GM12865 (cell line): ENCODE measurements around the gene KRTAP10-9.
"Not testable (repeated sequence)": the region's sequence is repeated elsewhere in the genome, so short reads cannot be mapped to it uniquely, and the experiment has no call there.

Experiments
- DNase-seq: peaks from one replicate; pipeline ENCODE4 v3.0.0; 2010; ENCODE audit warnings: low read depth
- H3K4me3 ChIP-seq: 2 replicates; pipeline ENCODE4 v1.5.1; 2011; ENCODE audit warnings: mild to moderate bottlenecking, low read depth, low read length, control low read depth
- CTCF ChIP-seq: IDR thresholded peaks from 2 replicates; pipeline ENCODE4 v1.5.1; 2011; ENCODE audit warnings: low read length, control low read depth, low read depth, inconsistent platforms; ENCODE audit not compliant: insufficient read depth; ENCODE audit errors: missing control alignments

KRTAP10-9 gene

GRCh38 chr21:44599264-44600029, 27.4 kb upstream of the KRTAP10-9 start:
- H3K4me3 ChIP-seq, result no peak overlapping the region
- TF ChIP-seq CTCF, result no peak
- DNase-seq, result no peak

GRCh38 chr21:44600118-44600978, 26.5 kb upstream of the KRTAP10-9 start, which contains the start of gene KRTAP10-7:
Gene KRTAP10-7 (plus strand): TSS chr21:44600597. CDS start chr21:44600622, 25 bp downstream.
- not testable (repeated sequence) for H3K4me3 ChIP-seq, DNase-seq

- not testable (repeated sequence) for H3K4me3 ChIP-seq, DNase-seq
These were observed 25.8 kb upstream of the KRTAP10-9 start for GRCh38 chr21:44601091-44601490.

- DNase-seq, result no peak
- H3K4me3 ChIP-seq, result no peak overlapping the region
- no peak for TF ChIP-seq CTCF
These were observed 25.1 kb upstream of the KRTAP10-9 start for GRCh38 chr21:44601596-44602462.

GRCh38 chr21:44602463-44602850, 24.4 kb upstream of the KRTAP10-9 start:
- no peak for DNase-seq
- no peak overlapping the region for H3K4me3 ChIP-seq
- no peak for TF ChIP-seq CTCF

GRCh38 chr21:44603109-44603875, 23.6 kb upstream of the KRTAP10-9 start:
- no peak for TF ChIP-seq CTCF
- no peak for DNase-seq
- H3K4me3 ChIP-seq, result no peak overlapping the region

GRCh38 chr21:44603911-44604310, 23.0 kb upstream of the KRTAP10-9 start:
- DNase-seq, result no peak
- no peak for TF ChIP-seq CTCF
- H3K4me3 ChIP-seq, result no peak overlapping the region
